Stimulated activated CD4-positive, alpha-beta T cell treated with anti-CD3 and anti-CD28 coated beads, TNF-alpha, amount 100 ng/mL, for 24 hours (primary cell): Measurements from ENCODE around the gene UROS.

Experiments
- DNase-seq, 3 experiments: peaks; one replicate each; pipeline ENCODE4 v3.0.0-alpha.2; 2020; ENCODE audit warnings: low read depth in 3 of 3

The UROS gene

DNA sequence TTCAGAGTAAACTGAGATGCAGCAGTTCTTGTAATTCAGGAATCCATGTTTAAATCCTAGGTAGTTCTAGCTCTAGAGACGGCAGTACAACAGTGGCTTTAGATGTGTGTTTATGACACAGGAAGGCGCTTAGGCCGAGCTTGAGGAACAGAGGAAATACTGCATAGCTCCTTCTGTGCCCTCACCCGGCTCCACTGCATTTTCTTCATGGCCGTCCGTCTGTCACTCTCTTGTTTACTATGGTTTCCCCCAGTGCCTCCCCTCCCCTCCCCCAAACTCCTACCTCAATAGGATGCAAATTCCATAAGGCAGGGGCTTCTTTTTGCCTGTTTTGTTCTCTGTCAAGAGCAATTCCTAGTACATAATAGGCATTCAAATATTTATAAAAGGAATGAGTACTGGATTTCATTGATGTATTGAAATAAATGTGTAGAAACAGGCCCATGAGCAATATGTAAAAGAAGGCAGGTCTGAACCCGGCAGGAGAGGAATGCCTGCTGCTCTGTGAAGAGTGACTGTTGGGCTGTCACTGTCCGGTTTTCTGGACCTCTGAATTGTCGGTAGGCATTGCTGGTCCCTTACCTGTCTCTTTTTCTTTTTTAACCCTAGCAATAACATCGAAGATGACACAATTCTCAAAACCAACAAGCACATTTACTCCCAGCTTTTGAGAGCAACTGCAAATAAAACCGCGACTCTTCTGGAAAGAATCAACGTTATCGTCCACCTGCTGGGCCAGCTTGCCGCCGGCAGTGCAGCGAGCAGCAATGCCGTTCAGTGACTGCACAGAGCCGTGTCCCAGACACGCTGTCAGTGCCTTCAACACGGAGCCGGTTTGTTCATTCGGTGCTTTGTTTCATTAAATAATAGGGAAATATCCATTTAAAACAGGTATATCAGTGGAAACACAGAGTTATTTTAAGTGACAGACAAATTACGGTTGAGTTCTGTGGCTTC, 60.1 kb downstream of the UROS start:
- no peak for DNase-seq

DNA sequence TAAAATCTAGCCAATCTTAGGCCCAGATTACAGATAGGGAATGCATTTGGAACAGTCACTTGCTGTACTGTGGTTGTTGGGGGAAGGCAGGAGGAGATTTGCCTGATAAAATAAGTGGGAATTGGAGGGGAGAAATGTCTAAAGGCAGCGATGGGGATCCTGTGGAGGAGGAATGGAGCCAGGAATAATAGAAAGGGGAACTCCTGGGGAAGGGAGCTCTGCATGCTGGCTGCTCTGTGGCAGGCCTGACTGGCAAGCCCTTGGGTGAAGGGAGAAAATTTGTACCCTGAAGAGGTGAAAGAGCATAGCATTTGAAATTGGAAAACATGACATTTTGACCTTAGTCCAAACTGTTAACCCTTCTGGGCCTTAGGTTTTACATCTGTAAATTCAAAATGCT, 61.1 kb downstream of the UROS start:
- no peak for DNase-seq

DNA sequence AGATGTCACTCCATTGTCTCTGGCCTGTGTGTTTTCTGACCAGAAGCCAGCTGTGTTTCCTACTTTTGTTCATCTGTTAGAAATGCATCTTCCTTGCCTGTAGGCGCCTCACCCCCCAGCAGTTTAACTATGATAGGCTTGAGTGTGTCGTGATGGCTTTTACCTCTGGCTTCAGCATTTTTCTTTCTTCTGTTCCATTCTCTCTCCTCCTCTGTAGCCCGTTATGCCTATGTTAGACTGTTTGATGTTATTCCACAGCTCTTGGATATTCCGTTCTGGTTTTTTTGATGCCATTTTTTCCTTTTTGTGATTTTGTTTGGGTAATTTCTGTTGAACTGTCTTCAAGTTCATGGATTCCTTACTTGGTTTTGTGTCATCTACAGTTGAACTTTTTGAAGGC, 65.3 kb downstream of the UROS start:
- no peak for DNase-seq

GRCh38 chr10:125756853-125757487, 66.1 kb downstream of the UROS start:
- DNase-seq = no peak

GRCh38 chr10:125756196-125756595, 66.9 kb downstream of the UROS start:
- DNase-seq = no peak

DNA sequence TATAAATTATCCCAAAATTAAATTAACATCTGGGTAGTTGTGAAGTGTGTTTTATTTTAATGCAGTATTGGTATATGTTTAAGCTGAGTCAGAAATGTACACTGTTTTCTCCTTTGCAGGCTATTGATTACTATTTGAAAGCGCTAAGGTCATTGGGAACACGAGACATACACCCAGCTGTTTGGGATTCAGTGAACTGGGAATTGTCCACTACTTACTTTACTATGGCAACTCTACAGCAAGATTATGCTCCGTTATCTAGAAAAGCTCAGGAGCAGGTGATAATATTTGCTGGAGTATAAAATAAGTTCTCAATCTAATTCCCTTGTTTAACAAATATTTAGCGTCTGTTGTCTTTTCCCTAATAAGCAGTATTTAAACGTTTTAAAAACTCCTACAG, 75.6 kb downstream of the UROS start:
- no peak for DNase-seq

GRCh38 chr10:125744909-125745308, 78.1 kb downstream of the UROS start:
- DNase-seq = no peak

DNA sequence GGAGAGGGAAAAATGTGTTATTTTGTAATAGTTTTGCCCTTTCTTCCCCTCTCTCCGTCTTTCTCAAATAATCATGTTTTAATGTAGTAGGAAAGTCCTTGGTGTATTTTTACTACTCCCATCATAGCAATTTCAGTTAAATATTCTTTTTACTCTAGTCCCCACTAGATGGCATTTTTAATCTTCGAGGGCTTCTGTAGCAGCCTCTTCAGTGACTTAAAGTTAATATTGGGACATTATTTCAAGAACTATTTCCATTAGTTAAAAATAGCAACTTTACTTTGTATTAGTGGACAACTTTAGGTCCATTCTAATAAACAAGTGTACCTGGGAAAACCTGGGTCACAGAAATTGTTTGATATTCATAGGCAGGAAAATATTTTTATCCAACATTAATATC, 80.6 kb downstream of the UROS start:
- no peak for DNase-seq

DNA sequence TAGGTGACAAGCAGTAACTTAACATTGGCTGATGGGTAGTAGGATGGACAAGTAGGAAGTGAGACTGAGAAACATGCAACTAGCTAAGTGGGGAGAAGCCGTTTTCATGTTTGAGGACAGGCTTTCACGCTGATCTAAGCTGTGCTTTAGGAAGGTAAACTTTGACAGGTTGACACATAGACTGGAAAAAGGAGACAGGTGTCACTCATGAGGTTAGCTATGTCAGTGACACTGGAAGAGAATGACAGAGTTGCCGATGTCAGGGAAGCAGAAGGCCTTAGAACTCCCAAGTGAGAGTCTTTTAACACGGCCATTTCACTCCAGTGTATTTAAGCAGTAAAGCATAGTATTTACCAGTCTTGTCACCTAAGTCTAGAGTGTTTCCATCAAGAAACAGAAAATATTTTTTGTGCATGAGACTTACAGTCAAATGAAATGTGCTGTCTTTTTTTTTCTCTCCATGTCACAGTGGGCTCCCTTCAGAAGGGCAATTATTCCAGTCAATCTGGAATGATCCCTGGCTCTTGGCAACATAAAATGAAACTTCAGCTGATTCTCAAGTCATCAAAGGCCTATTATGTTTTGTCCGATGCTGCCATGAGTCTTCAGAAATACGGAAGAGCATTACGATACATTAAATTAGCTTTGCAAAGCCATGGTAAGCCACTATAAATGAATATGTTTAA, 82.9 kb downstream of the UROS start:
- no peak for DNase-seq
